ENCODE data around the gene FRMD8. TPM values are rescaled to one million over a fixed set of nuclear protein-coding genes. Genes with fewer than 3 reads are reported as not detected.

FRMD8 gene, protein sequence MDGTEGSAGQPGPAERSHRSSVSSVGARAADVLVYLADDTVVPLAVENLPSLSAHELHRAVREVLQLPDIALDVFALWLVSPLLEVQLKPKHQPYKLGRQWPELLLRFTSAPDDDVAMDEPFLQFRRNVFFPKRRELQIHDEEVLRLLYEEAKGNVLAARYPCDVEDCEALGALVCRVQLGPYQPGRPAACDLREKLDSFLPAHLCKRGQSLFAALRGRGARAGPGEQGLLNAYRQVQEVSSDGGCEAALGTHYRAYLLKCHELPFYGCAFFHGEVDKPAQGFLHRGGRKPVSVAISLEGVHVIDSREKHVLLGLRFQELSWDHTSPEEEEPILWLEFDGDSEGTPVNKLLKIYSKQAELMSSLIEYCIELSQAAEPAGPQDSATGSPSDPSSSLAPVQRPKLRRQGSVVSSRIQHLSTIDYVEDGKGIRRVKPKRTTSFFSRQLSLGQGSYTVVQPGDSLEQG
- total RNA-seq (2014; rRNA removed; shearing (Covaris generic)): 102 and 106 TPM in 2 replicates

DNA sequence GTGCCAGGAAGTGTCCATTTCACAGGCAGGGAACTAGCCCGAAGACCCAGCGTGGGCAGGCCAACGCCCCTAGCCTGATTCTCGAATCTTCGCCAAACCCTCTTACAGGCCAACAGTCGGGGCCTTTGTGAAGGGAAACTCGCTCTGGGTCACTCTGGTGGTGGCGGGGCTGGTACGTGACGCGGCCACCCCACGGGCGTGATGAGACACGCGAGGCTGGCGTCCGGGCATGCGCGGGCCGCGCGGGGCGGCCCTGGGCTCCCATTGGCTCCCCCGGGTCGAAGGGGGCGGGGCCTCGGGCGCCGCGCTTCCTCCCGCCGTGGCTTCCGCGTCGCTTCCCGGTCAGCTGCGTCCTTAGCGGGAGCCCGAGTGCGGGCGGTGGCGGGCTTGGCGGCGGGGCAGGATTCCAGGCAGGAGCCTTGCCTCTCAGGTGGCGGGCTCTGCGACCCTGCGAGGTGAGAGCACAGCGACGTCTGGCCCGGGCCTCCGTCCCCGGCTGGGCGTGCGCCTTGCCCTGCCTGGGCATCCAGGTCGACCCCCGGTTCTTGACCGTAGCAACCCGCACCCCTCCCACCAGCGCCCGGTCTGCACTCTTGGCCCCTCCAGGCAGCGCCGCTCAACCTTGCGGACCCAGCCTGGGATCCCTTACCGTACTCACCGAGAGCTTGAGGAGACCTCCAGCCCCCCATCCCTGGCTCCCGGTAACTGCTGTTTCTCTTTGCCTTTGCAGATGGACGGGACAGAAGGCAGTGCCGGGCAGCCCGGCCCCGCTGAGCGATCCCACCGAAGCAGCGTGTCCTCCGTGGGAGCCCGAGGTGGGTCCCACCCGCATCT lies at the start of gene FRMD8:
FRMD8 (plus strand) TSS at position 331 of the 834 bp plus-strand sequence; CDS start at position 731, 400 bp downstream.
- peak; percentile 91 for DNase-seq (ENCODE audit: low spot score)

- DNase-seq (ENCODE audit: low spot score): no peak
These were observed 47.8 kb upstream of the FRMD8 start for GRCh38 chr11:65338676-65339075.

DNA sequence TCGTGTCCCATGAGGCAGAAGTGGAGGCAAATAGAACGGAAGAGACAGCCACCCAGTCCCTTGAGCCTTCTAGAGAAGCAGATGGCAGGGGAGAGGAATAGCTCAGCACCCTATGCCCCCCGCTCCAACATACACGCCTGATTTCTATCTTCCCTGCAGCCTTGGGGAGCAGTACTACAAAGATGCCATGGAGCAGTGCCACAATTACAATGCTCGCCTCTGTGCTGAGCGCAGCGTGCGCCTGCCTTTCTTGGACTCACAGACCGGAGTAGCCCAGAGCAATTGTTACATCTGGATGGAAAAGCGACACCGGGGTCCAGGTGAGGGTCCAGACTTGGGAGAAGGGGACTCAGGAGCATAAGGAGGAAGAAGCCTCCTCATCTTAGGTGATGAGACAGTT lies 46.2 kb upstream of the FRMD8 start:
- DNase-seq (ENCODE audit: low spot score): no peak

GRCh38 chr11:65341856-65342255 lies 44.6 kb upstream of the FRMD8 start:
- no peak for DNase-seq (ENCODE audit: low spot score)

DNA sequence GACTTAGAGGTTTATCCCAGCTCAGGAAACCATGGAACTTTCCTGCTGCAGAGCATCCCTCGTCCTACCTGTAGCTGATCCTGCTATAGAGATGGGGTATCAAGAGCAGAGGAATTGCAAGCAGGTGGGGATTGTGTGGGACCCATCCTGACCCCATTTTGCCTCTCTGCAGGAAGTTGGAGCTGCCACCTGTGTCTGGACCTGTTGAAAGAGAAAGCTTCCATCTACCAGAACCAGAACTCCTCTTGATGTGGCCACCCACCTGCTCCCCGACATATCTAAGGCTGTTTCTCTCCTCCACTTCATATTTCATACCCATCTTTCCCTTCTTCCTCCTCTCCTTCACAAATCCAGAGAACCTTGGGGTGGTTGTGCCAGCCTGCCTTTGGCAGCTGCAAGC lies 34.9 kb upstream of the FRMD8 start:
- no peak for DNase-seq (ENCODE audit: low spot score)

GRCh38 chr11:65352783-65353182 lies 33.7 kb upstream of the FRMD8 start:
- DNase-seq (ENCODE audit: low spot score): no peak

DNA sequence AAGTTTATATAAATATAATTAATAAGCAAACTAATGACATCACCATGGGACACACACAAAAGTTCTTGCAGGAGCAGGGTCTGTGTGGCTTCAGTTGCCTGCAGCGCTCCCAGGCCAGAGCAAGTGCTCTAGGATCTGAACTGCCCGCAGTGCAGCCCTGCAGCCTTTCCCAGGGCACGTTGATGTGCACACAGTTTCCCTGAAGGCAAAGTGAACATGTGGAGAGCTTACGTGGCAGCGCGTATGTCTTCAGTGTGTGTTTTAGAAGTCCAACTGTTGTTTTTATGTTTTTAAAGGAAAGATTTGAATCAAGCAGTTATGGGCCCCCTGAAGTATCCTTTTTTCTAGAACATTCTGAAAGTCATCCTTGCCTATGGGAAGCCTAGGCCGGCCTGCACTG lies 33.1 kb upstream of the FRMD8 start:
- DNase-seq (ENCODE audit: low spot score): no peak

DNA sequence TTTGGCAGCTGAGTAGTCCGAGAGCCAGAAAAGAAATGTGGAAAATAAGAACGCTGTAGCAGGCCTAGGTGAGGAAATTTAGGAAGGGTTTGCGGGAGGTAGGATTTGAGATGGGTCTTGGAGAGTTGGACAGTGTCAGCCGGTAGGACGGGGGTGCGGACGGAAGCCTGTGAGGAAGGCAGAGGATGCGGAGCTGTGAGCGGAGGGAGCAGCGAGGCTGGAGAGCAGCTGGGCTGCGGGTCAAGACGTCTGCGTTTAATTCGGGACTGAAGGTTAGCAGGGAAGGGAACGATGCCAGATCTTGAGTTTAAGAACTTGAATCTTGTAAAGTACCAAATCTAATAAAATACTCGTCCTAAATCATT lies 32.6 kb upstream of the FRMD8 start:
- no peak for DNase-seq (ENCODE audit: low spot score)

DNA sequence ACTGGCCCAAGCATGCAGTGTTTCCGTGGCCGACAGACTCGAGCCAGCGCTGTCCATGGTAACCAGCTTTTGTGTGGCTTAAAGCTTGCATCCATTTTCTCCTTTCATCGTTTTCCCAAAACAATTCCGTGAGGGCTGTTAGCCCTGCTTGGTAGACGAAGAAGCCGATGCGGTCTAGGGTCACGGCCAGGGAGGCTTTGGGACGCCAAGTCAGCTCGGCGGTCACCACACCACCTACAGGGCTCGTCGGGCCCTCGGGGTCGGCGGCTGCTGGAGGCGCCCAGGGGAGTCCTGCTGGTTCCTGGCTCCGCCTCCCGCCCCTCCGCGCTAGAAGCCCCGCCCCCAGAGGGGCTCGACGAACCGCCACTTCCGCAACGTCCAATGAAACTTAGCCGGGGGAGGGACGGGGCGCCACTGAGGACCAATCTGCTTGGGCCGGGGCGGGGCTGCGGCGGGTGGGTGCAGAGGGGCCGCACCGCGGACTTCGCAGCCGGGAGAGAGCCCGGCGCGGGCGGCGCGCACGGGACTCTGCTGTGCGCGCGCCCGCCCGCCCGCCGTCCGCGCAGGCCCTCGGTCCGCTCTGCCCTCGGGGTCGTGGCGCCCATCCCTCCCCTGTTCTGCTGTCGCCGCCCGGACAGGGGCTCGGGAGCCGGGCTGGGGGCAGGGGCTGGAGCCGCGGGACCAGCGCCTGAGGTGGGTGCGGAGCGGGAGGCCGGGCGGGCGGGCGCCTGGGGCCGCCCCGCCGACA lies 32.0 kb upstream of the FRMD8 start, which contains the start of gene TIGD3:
TIGD3 (plus strand) TSS at position 487 of the 748 bp plus-strand sequence. CDS start 1,058 bp downstream, outside the sequence.
- DNase-seq (ENCODE audit: low spot score): peak; percentile 98

DNA sequence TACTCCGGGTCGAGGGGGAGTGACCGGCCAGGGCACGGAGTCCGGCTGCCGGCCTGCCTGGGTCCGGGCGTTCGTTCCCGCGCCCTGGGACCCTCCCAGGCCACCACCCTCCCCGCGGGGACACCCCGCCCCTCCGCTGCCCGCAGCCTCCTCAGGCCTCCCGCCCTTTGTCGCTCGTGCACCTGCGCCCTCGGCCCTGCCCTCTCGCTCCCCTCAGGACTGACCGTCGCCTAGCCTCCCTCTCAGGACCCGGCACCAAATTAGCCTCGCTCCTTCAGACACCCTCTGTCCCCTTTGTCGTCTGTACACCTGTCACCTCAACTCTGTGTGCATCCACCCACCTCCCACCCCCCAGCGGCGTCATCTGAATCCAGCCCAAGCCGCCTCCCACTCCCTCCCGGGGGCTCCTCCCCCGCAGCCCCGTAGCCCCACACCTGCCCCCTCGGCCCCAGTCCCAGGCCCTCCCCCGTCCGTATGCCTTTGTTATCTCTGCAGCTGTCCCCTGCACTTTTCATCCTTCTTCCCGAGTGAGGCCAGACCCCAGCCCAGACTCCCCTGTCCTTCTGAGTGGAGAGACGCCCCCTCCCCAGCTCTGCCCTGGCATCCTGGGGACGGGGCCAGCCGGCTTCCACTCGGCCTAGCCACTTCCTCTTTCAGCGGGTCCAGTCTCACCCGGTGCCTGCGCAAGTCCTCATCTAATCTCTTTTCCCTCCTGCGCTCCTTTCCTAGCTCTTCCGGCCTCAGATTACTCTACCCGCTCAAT lies 31.2 kb upstream of the FRMD8 start:
- peak; percentile 51 for DNase-seq (ENCODE audit: low spot score)

DNA sequence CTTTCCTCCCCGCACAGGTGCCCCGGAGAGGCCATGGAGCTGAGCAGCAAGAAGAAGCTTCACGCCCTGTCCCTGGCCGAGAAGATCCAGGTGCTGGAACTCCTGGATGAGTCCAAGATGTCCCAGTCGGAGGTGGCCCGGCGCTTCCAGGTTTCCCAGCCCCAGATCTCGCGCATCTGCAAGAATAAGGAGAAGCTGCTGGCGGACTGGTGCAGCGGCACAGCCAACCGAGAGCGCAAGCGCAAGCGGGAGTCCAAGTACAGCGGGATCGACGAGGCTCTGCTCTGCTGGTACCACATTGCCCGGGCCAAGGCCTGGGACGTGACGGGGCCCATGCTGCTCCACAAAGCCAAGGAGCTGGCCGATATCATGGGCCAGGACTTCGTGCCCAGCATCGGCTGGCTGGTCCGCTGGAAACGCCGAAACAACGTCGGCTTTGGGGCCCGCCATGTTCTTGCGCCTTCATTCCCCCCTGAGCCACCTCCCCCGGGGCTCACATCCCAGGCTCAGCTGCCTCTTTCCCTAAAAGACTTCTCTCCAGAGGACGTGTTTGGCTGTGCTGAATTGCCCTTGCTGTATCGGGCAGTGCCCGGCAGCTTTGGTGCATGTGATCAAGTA lies 30.6 kb upstream of the FRMD8 start:
- no peak for DNase-seq (ENCODE audit: low spot score)

DNA sequence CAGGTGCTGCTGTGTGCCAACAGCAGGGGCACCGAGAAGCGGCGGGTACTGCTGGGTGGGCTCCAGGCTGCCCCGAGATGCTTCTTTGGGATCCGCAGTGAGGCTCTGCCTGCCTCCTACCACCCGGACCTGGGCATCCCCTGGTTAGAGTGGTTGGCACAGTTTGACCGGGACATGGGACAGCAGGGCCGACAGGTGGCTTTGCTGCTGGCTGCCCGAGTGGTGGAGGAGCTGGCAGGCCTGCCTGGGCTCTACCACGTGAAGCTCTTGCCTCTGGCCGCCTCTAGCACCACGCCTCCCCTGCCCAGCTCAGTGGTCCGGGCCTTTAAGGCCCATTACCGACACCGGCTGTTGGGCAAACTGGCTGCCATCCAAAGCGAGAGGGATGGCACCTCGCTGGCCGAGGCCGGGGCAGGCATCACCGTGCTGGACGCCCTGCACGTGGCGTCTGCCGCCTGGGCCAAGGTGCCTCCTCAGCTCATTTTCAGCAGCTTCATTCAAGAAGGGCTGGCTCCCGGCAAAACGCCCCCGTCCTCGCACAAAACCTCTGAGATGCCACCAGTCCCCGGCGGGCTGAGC lies 30.0 kb upstream of the FRMD8 start:
- DNase-seq (ENCODE audit: low spot score): no peak

DNA sequence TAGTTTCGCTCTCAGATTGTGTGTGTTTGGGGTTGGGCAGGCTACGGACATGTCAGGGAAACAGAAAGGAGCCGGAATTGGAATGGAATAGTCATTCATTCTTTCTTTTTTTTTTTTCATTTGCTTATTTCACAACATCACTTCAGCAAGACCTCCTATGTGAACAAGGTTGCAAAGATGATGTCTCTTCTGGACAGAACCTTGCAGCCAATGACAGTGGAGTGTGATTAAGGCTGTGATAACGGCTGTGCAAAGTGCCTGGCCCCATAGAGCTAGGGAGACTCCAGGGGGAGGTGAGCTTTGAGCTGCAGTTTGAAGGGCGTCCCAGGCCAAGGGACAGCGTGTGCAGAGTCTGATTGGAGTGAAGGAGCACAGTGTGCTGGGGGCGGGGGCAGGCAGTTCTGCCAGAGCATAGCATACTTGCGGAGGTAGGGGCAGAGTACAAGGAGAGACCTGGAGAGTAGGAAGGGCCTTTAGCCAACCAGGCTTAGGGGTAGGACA lies 28.5 kb upstream of the FRMD8 start:
- DNase-seq (ENCODE audit: low spot score): no peak

DNA sequence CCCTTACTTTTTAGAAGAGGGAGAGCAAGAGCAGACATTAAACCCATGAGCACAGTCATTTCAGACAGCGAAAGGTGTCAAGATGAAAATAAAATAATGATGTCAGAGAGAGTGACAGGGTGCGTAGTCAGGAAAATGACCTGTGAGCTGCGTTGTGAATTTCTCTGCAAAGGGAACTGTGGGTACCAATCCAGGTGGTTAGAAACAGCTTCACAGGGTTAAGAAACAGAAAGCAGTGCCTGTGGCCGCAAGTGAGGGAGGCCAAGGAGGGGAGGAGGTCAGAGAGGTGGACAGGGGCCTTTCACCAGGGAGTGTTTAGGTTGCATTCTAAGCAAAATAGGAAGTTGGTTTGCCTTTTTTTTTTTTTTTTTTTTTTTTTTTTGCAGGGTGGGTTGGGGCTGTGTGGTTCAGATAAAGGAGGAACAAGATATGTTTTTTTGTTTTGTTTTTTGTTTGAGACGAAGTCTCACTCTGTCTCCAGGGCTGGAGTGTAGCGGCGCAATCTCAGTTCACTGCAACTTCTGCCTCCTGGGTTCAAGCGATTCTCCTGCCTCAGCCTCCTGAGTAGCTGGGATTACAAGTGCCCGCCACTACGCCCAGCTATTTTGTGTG lies 24.0 kb upstream of the FRMD8 start:
- no peak for DNase-seq (ENCODE audit: low spot score)

GRCh38 chr11:65362966-65363365 lies 23.5 kb upstream of the FRMD8 start:
- DNase-seq (ENCODE audit: low spot score): no peak

GRCh38 chr11:65363770-65364169 lies 22.7 kb upstream of the FRMD8 start:
- DNase-seq (ENCODE audit: low spot score): no peak

GRCh38 chr11:65366340-65366773 lies 20.1 kb upstream of the FRMD8 start:
- DNase-seq (ENCODE audit: low spot score): peak; percentile 89

GRCh38 chr11:65370659-65371049 lies 15.8 kb upstream of the FRMD8 start:
- DNase-seq (ENCODE audit: low spot score): no peak

DNA sequence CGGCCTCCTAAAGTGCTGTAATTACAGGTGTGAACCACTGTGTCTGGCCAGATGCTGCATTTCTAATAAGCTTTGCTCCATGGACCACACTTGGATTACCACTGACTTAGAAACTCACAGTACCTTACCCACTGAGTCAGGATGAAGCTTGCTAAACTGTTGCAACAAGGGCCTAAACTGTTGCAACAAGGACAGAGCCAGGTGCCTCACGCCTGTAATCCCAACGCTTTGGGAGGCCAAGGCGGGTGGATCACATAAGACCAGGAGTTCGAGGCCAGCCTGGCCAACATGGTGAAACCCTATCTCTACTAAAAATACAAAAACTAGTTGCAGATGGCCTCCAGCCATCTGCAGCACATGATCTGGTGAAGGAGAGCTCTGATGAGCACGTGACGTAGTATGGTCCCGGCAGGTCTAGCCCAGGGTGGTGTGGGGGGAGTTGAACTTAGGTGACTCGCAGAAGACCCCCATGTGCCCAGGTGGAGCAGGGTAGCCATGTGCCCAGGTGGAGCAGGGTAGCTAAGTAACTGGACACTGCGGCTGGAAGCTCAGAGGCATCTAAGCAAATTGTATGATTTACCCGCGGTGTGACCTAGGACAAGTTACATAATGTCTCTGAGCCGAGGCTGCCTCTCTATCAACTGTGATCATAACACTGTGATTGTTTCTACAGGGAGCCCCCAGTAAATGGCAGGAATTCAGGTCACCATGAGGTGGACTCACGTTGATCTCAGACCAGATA lies 12.4 kb upstream of the FRMD8 start:
- DNase-seq (ENCODE audit: low spot score): no peak
